Measurements from ENCODE around the gene SPATA31C1.
"Not testable (repeated sequence)": the region's sequence is repeated elsewhere in the genome, so short reads cannot be mapped to it uniquely, and the experiment has no call there.

Gene SPATA31C1

DNA sequence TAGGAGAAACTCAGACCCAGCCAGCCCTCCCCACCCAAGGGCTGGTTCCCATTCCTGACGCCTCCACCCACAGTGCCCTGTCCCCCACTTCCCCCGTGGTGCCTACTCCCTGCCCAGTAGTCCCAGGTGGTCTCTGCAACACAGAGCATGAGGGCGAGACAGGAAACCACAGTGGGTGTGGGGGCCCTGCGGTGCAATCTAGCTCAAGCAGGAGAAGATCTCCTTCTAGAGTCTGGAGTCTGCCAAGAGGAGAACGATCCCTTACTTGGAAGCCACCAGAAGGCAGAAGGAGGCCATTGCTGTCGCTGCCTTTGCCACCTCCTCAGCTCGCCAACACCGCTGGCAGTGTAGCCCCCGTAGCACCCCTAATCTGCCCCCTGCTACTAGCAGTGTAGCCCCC is 20.2 kb downstream of the SPATA31C1 start:
- not testable (repeated sequence) for DNase-seq (ENCODE audit: low spot score in 2 of 2); H3K4me3 Mint-ChIP-seq; ATAC-seq (ENCODE audit: low read depth); H3K4me1 Mint-ChIP-seq; H3K27ac Mint-ChIP-seq; H3K36me3 Mint-ChIP-seq; H3K27me3 Mint-ChIP-seq; H3K9me3 Mint-ChIP-seq

DNA sequence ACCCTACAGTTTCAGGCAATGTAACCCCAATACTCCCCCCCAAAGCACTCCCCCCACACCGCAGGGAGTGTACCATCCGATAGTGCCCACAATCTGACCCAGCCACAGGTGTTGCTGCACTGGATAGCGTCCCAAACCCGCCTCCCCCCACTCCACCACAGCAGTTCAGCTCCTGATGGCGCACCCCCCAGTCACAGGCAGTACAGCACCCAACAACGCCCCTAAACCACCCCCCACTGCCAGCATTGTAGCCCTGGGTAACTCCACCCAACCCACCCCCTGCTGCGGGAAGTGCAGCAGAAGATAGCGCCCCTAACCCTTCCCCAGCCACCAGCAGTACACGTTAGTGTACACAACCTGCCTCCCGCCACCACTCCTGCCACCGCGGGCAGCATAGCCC is 20.6 kb downstream of the SPATA31C1 start:
- not testable (repeated sequence) for ATAC-seq (ENCODE audit: low read depth); H3K27me3 Mint-ChIP-seq; DNase-seq (ENCODE audit: low spot score in 2 of 2); H3K36me3 Mint-ChIP-seq; H3K4me3 Mint-ChIP-seq; H3K9me3 Mint-ChIP-seq; H3K4me1 Mint-ChIP-seq; H3K27ac Mint-ChIP-seq

DNA sequence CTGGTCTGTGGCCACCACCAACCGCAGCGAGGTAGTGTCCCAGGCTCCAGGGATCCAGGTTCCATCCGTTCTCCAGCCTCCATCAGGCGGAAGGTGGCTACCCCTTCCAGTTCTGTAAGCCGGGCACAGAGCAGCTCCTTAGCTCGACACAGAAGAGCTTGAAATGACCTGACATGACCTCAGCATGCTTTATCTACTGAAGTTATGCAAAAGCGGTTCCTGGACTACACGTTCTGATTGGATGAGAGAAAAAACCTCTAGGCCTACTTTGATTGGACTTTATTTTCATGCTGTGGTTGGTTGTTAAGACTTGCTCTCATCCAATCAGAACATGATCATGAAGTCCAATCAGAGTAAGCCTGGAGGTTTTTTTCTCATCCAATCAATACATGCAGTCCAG is 21.3 kb downstream of the SPATA31C1 start:
- H3K27ac Mint-ChIP-seq; ATAC-seq (ENCODE audit: low read depth); H3K27me3 Mint-ChIP-seq; DNase-seq (ENCODE audit: low spot score in 2 of 2); H3K9me3 Mint-ChIP-seq; H3K4me3 Mint-ChIP-seq; H3K4me1 Mint-ChIP-seq; H3K36me3 Mint-ChIP-seq: not testable (repeated sequence)

DNA sequence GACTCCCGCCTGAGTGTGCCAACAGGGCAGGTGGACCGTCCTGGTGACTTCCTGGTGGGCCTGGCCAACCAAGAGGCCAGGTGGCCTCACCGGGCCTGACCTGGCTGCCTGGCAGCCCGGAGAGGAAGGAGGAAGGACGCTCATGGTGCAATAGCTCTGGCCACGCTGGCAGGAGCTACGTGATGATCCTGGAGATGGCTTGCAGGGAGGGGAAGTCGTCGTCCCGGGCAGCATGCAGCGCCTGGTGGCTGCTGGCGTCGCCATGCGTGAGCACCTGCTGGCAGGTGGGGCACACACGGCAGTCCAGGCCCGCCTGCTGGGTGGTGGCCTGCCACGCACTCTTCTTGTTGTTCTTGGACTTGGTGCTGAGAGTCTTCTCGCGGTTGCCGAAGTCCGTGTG is 26.3 kb downstream of the SPATA31C1 start:
- Mint-ChIP-seq H3K9me3 (peaks cover 4% of the 10 kb centered on the region), H3K36me3 (no peaks in the 10 kb centered on the region), H3K4me3 (no peak overlapping the region), H3K4me1 (no peaks in the 10 kb centered on the region), H3K27ac (no peak overlapping the region), H3K27me3 (peaks cover 6% of the 10 kb centered on the region)
- DNase-seq (ENCODE audit: low spot score in 2 of 2) (no peak), ATAC-seq (ENCODE audit: low read depth) (no peak)

DNA sequence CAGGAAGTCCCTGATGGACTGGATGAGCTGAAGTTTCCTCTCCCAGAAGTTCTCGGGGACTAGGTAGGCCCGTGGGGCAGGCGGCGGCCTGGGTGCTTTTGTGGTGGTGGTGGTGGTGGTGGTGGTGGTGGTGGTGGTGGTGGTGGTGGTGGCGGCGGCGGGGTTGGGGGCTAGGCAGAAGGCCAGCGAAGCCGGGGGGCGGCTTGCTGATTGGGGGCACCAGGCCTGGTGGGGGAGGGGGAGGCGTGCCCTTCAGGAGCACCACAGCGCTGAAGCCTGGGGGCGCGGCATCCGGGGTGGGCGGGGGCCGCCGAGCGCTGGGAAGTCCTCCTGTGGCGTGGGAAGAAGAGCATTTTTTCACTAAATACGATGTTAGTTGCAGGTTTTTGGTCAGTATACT is 26.9 kb downstream of the SPATA31C1 start:
- peaks cover 5% of the 10 kb centered on the region for H3K9me3 Mint-ChIP-seq
- no peaks in the 10 kb centered on the region for H3K36me3 Mint-ChIP-seq
- no peak for DNase-seq (ENCODE audit: low spot score in 2 of 2)
- no peak overlapping the region for H3K4me3 Mint-ChIP-seq
- H3K27ac Mint-ChIP-seq, result no peak overlapping the region
- H3K27me3 Mint-ChIP-seq, result peaks cover 6% of the 10 kb centered on the region
- no peak for ATAC-seq (ENCODE audit: low read depth)
- H3K4me1 Mint-ChIP-seq, result no peaks in the 10 kb centered on the region

DNA sequence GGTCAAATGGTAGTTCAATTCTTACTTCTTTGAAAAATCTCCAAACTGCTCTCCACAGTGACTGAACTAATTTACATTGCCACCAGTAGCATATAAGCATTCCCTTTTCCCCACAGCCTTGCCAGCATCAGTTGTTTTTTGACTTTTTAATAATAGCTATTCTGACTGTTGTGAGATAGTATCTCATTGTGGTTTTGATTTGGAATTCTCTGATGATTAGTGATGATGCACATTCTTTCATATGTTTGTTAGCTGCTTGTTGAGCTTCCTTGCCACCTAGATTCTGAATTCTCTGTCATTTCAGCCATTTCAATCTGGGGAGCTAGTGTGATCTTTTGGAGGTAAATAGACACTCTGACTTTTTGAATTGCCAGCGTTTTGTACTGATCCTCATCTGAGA is 32.5 kb downstream of the SPATA31C1 start:
- Mint-ChIP-seq H3K36me3 (no peaks in the 10 kb centered on the region), H3K27me3 (peaks cover 2% of the 10 kb centered on the region), H3K4me1 (no peaks in the 10 kb centered on the region), H3K4me3 (no peak overlapping the region), H3K27ac (no peak overlapping the region), H3K9me3 (peaks cover 5% of the 10 kb centered on the region)
- ATAC-seq (ENCODE audit: low read depth), result no peak
- no peak for DNase-seq (ENCODE audit: low spot score in 2 of 2)

DNA sequence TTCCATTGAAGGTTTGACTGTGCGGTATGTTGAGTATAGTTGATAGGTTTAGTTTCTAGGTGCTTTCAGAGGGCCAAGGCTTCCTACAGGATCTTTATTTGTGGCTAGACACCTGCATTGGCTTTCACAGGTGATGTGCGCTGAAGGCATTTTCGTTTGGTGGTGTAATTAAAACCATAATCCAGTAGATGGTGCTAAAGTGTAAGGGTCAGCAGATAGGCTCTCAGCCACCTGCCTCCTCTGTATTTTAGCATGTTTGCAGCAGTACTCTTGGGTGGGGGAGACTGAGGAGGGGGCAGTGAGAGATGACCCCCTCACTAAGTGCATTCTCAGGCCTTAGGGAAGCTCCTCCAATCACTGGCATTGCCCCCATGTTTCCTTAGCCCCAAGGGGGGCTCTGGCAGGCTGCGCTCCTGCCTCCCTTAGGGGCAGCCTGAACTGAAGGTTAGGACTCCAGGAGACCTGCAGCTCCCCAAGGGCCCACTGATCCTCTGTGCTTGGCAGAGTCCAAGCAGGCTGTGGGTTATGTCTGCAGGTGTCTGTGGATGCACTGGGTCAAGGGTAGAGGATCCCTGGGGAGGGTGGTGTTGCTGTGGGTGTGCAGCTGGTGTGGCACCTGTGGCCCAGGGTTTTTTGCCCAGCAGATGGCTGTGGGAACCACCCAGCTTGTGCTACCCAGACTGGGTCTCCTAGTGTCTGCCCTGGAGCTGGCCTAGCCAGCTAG is 33.2 kb downstream of the SPATA31C1 start:
- no peaks in the 10 kb centered on the region for H3K4me1 Mint-ChIP-seq
- H3K4me3 Mint-ChIP-seq, result no peak overlapping the region
- no peak overlapping the region for H3K27ac Mint-ChIP-seq
- DNase-seq (ENCODE audit: low spot score in 2 of 2) (no peak), ATAC-seq (ENCODE audit: low read depth) (no peak)
- H3K27me3 Mint-ChIP-seq, result peaks cover 2% of the 10 kb centered on the region
- no peaks in the 10 kb centered on the region for H3K36me3 Mint-ChIP-seq
- peaks cover 5% of the 10 kb centered on the region for H3K9me3 Mint-ChIP-seq

DNA sequence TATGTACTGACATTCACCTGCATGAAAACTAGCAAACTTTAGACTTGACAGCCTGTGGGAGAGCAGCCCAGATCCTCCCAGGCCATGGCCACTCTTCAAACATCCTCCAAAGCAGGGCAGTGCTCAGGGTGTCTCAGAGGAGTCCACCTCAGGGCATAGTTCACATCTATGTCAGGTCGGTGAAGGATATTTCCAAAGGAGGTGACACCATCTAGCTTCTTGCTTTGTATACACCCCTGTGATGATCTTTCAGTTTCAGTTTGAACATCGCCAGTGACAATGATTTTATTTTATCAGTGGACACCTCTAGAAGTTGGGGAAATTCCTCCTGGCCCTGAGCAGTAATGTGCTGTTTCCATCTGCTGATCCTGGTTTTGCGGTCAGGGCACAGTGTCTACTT is 36.5 kb downstream of the SPATA31C1 start:
- H3K27me3 Mint-ChIP-seq, result no peaks in the 10 kb centered on the region
- no peak overlapping the region for H3K4me3 Mint-ChIP-seq
- H3K4me1 Mint-ChIP-seq, result no peaks in the 10 kb centered on the region
- DNase-seq (ENCODE audit: low spot score in 2 of 2) (no peak), ATAC-seq (ENCODE audit: low read depth) (no peak)
- H3K36me3 Mint-ChIP-seq, result no peaks in the 10 kb centered on the region
- H3K9me3 Mint-ChIP-seq, result peaks cover 4% of the 10 kb centered on the region
- no peak overlapping the region for H3K27ac Mint-ChIP-seq

DNA sequence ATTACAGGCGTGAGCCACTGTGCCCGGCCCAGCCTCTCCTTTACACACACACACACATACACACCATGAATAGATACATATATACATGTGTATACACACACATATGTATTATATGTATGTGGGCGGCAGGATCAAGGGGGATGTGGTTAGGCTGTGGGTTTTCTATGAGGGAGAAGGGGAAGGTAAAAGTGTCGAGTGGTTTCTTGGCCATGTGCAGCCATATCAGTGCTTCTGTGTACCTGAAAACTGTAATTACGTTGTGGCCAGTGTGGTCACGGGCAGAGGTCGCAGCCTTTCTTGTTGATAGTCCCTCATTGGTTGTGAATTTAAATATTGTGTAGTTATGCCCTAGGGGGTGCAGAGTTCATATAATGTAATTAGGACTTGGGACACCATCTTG is 40.1 kb downstream of the SPATA31C1 start:
- H3K27ac Mint-ChIP-seq, result no peak overlapping the region
- no peaks in the 10 kb centered on the region for H3K36me3 Mint-ChIP-seq
- H3K4me3 Mint-ChIP-seq, result no peak overlapping the region
- DNase-seq (ENCODE audit: low spot score in 2 of 2), result no peak
- H3K9me3 Mint-ChIP-seq, result no peaks in the 10 kb centered on the region
- H3K4me1 Mint-ChIP-seq, result no peaks in the 10 kb centered on the region
- no peaks in the 10 kb centered on the region for H3K27me3 Mint-ChIP-seq
- ATAC-seq (ENCODE audit: low read depth), result no peak

DNA sequence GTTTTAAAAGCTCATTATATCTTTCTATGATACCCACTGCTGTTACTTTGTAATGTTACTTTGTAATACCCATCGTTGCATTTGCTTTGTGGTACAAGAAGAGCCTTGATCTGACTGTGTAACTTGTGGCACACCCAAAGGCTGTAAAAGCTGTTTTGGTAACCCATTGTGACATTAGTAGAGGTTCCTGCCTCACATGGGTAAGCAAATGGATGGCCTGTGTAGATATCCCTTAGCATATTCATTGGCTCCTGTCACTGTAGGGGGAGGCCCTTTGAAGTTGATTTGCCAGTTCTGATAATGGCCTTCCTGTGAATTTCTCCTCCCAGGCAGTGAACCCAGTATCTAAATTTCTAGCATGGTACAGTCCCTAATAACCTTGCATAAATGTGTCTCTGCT is 40.8 kb downstream of the SPATA31C1 start:
- H3K4me3 Mint-ChIP-seq, result no peak overlapping the region
- ATAC-seq (ENCODE audit: low read depth) (no peak), DNase-seq (ENCODE audit: low spot score in 2 of 2) (no peak)
- no peaks in the 10 kb centered on the region for H3K36me3 Mint-ChIP-seq
- H3K27me3 Mint-ChIP-seq, result no peaks in the 10 kb centered on the region
- H3K9me3 Mint-ChIP-seq, result no peaks in the 10 kb centered on the region
- no peak overlapping the region for H3K27ac Mint-ChIP-seq
- H3K4me1 Mint-ChIP-seq, result no peaks in the 10 kb centered on the region

DNA sequence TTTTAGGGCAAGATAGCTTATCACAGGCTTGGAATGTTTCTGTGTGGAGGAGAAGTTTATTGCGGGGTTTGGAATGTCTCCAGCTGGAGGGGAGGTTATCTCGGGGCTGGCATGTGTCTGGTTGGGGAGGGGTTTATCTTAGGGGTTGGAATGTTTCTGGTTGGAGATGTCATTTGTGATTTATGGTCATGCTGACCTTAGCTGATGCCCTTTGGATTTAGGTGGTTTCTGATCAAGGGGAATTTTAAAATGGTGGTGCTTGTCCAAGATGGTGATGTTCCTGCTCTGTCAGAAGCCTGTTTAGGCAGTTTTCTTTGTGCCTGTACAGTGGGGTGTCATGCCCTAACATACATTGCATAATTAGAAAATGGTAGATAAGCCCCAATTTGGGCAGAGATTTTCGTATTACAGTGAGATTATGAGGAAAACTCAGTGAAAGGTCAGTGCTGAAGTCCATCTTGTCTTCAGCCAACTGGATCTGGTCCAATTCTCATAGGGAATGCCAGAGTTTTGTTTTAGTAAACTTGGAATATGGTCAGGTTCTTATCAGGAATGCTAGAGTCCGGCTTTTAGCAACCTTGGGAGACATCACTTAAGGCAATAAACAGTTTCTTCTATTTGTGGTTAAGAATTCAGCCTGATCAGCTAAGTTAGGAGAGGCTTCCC is 42.3 kb downstream of the SPATA31C1 start:
- no peak overlapping the region for H3K27ac Mint-ChIP-seq
- ATAC-seq (ENCODE audit: low read depth) (no peak), DNase-seq (ENCODE audit: low spot score in 2 of 2) (no peak)
- H3K9me3 Mint-ChIP-seq, result no peaks in the 10 kb centered on the region
- no peak overlapping the region for H3K4me3 Mint-ChIP-seq
- H3K27me3 Mint-ChIP-seq, result no peaks in the 10 kb centered on the region
- no peaks in the 10 kb centered on the region for H3K36me3 Mint-ChIP-seq
- H3K4me1 Mint-ChIP-seq, result no peaks in the 10 kb centered on the region

DNA sequence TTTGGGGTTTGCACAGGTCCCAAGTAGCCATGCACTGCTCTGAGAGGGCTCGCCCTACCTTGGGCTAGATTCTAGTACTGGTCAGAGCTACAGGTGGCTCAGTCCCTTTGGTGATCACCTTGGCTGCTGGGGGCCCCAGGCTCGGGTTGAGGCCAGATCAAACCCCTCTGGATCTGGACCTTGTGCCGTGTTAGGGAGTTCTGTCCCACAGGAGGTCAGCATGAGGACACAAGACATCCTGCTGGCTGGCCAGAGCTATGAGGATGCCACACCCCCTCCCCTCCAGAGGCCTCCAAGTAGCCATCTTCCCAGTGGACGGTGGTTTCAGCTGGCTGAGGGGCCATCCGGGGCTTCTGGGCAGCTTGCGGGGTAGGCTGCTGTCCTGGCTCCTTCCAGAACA is 46.0 kb downstream of the SPATA31C1 start:
- H3K4me3 Mint-ChIP-seq, result no peak overlapping the region
- DNase-seq (ENCODE audit: low spot score in 2 of 2), result no peak
- ATAC-seq (ENCODE audit: low read depth), result no peak

DNA sequence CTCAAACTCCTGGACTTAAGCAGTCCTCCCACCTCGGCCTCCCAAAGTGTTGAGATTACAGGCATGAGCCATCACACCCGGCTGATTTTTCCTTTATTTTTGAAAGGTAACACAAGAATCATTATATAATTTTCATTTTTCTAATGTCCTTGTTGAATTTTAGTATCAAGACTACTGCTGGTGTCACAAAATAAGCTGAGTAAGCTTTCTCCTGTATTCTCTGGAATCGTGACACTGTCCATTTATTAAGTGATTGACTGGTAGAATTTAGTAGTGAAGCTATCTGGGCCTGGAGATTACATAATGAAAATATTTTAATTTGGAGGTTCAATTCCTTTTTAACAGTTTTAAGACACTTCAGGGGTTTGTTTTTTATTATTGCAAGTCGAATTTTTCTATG is 47.1 kb downstream of the SPATA31C1 start:
- peaks cover 2% of the 10 kb centered on the region for H3K36me3 Mint-ChIP-seq
- no peak overlapping the region for H3K4me3 Mint-ChIP-seq
- H3K27ac Mint-ChIP-seq, result no peak overlapping the region
- ATAC-seq (ENCODE audit: low read depth) (no peak), DNase-seq (ENCODE audit: low spot score in 2 of 2) (no peak)
- peaks cover 8% of the 10 kb centered on the region for H3K27me3 Mint-ChIP-seq
- H3K9me3 Mint-ChIP-seq, result no peaks in the 10 kb centered on the region
- no peaks in the 10 kb centered on the region for H3K4me1 Mint-ChIP-seq

More for the DNA sequence above, 46.0 kb downstream of the SPATA31C1 start:
- Mint-ChIP-seq H3K4me1 (no peaks in the 10 kb centered on the region), H3K9me3 (no peaks in the 10 kb centered on the region), H3K36me3 (peaks cover 2% of the 10 kb centered on the region), H3K27ac (no peak overlapping the region), H3K27me3 (peaks cover 5% of the 10 kb centered on the region)

DNA sequence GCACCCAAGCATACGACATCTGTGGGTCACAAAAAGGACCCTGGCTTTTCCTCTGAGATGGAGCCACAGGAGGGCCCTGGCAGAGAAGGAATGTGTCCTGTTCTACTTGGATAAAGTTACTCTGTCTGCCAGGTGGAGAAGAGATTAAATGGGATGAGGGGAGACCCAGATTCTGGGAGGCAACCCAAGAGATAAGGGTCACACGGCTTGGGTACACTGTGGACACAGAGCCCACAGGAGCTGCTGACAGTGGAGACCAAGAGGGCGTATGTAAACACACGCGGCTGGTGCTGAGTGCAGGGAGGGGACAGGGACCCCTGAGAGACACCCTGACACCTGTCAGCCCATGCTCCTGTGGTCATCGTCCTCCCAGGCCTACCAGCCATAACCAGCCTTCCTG is 50.4 kb downstream of the SPATA31C1 start:
- peaks cover 2% of the 10 kb centered on the region for H3K36me3 Mint-ChIP-seq
- peaks cover 15% of the 10 kb centered on the region for H3K27me3 Mint-ChIP-seq
- H3K9me3 Mint-ChIP-seq, result no peaks in the 10 kb centered on the region
- no peak overlapping the region for H3K27ac Mint-ChIP-seq
- ATAC-seq (ENCODE audit: low read depth) (no peak), DNase-seq (ENCODE audit: low spot score in 2 of 2) (no peak)
- H3K4me1 Mint-ChIP-seq, result no peaks in the 10 kb centered on the region
- H3K4me3 Mint-ChIP-seq, result no peak overlapping the region

DNA sequence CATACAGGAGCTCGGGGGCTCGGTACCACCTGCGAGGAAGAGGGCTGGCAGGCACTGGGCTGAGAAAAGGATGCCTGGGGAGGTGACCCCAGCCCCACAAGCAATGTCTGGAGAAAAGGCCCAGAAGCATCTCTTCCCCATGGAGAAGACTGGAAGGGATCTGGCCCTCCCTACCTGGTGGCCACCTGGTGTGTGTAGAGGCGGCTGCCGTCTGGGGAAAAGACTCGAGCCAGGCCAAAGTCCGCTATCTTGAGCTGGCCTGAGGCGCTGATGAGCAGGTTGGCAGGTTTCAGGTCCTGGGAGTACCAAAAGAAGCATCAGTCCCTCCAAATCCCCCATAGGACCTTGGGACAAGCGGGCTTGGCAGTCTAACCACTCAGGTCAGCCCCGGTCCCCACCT is 52.8 kb downstream of the SPATA31C1 start:
- peaks cover 12% of the 10 kb centered on the region for H3K4me1 Mint-ChIP-seq
- DNase-seq (ENCODE audit: low spot score in 2 of 2), result no peak
- peaks cover 18% of the 10 kb centered on the region for H3K27me3 Mint-ChIP-seq
- peaks cover 2% of the 10 kb centered on the region for H3K36me3 Mint-ChIP-seq
- no peak for ATAC-seq (ENCODE audit: low read depth)
- H3K9me3 Mint-ChIP-seq, result peaks cover 2% of the 10 kb centered on the region
- no peak overlapping the region for H3K4me3 Mint-ChIP-seq
- no peak overlapping the region for H3K27ac Mint-ChIP-seq
